GM12878 (cell line): ENCODE data around the gene BPIFA3. TPM values are rescaled to one million over a fixed set of nuclear protein-coding genes. Genes with fewer than 3 reads are reported as not detected.

ENCODE experiments used
- ATAC-seq: fragments of 200-7000 bp; cut with Tn5 transposase; 3 replicates; pipeline ENCODE4 v1.9.1; 2020; ENCODE audit warnings: mild to moderate bottlenecking, moderate library complexity
- BruUV-seq: library from RNA; stranded (reverse); fragments of 400-500 nt; replicated peaks from 2 replicates; lab custom pipeline; 2021; lab: Mats Ljungman, UMichigan
- CTCF ChIA-PET: fragments of 300-600 bp; sonication (Branson Sonifier 250); formaldehyde crosslinking; extraction: SDS; loops from one replicate; lab custom pipeline; 2021; ENCODE audit warnings: inconsistent platforms; lab: Yijun Ruan, JAX
- POLR2A ChIA-PET: fragments of 350-600 bp; formaldehyde crosslinking; extraction: SDS; loops from one replicate; lab custom pipeline; 2021; ENCODE audit warnings: inconsistent platforms; lab: Charles Lee
- RAD21 ChIA-PET: fragments of 300-600 bp; sonication (Branson Sonifier 250); formaldehyde crosslinking; loops from one replicate; lab custom pipeline; 2023; ENCODE audit warnings: antibody characterized with exemption; ENCODE audit not compliant: unreplicated experiment; lab: Charles Lee
- SMC1A ChIA-PET: fragments of 300-600 bp; sonication (Branson Sonifier 250); formaldehyde crosslinking; loops from one replicate; lab custom pipeline; 2023; ENCODE audit not compliant: unreplicated experiment, uncharacterized antibody; lab: Charles Lee
- DNase-seq: peaks from one replicate; pipeline ENCODE4 v3.0.0-alpha.2; 2011; ENCODE audit warnings: low read depth, low spot score
- FAIRE-seq: peaks from 3 replicates; lab custom pipeline; 2011; peaks lifted over from hg19 to GRCh38; lab: Jason Lieb, UNC
- H2AFZ ChIP-seq: 2 replicates; pipeline ENCODE4 v1.6.0; 2011; ENCODE audit warnings: low read depth, low read length, control low read depth; ENCODE audit not compliant: control insufficient read depth
- H3K27ac ChIP-seq: 2 replicates; pipeline ENCODE4 v1.5.1; 2011; ENCODE audit warnings: control low read depth; ENCODE audit not compliant: control insufficient read depth, insufficient read depth
- H3K27me3 ChIP-seq, 2 experiments: replicated peaks in 1 of 2; 2 replicates each; pipeline versions ENCODE4 v1.6.0 to v1.6.1; 2011; ENCODE audit warnings: low read length in 1 of 2; ENCODE audit not compliant: control insufficient read depth in 2 of 2, insufficient read depth in 2 of 2
- H3K36me3 ChIP-seq, 2 experiments: 2 replicates each; pipeline ENCODE4 v1.5.1; 2011; ENCODE audit warnings: low read length in 1 of 2; ENCODE audit not compliant: control insufficient read depth in 2 of 2, insufficient read depth in 2 of 2
- H3K4me1 ChIP-seq: 2 replicates; pipeline ENCODE4 v1.6.1; 2011; ENCODE audit warnings: mild to moderate bottlenecking, low read length, moderate library complexity, mixed read lengths; ENCODE audit not compliant: control insufficient read depth, insufficient read depth
- H3K4me2 ChIP-seq: 2 replicates; pipeline ENCODE4 v1.6.0; 2011; ENCODE audit warnings: control low read depth; ENCODE audit not compliant: control insufficient read depth, insufficient read depth
- H3K4me3 ChIP-seq: fragments of 200-600 bp; sonication (generic); 2 replicates; pipeline ENCODE4 v1.5.1; 2016
- H3K79me2 ChIP-seq: 2 replicates; pipeline ENCODE4 v1.6.0; 2011; ENCODE audit warnings: low read length; ENCODE audit not compliant: control insufficient read depth, insufficient read depth
- H3K9ac ChIP-seq: 2 replicates; pipeline ENCODE4 v1.8.0; 2011; ENCODE audit warnings: low read length, control low read depth, mixed read lengths; ENCODE audit not compliant: control insufficient read depth, insufficient read depth
- H3K9me3 ChIP-seq: replicated peaks from 3 replicates; pipeline ENCODE4 v1.5.1; 2011; ENCODE audit warnings: mild to moderate bottlenecking, low read length; ENCODE audit not compliant: control insufficient read depth, insufficient read depth
- H4K20me1 ChIP-seq: 2 replicates; pipeline ENCODE4 v1.6.0; 2011; ENCODE audit not compliant: control insufficient read depth, insufficient read depth
- ASH2L ChIP-seq: fragments of 300-600, 200-600 bp; sonication (generic); IDR thresholded peaks from 2 replicates; pipeline ENCODE4 v1.6.1; 2017; ENCODE audit warnings: low read depth, mild to moderate bottlenecking, borderline replicate concordance
- EED ChIP-seq: sonication (generic); IDR thresholded peaks from 2 replicates; pipeline ENCODE4 v1.6.1; 2016; ENCODE audit warnings: antibody characterized with exemption, low read depth
- FOS ChIP-seq: IDR thresholded peaks from 3 replicates; pipeline ENCODE4 v1.6.1; 2011; ENCODE audit warnings: borderline replicate concordance; ENCODE audit not compliant: insufficient read length; ENCODE audit errors: extremely low read depth
- FOXK2 ChIP-seq: fragments of 450-650 bp; IDR thresholded peaks from 2 replicates; pipeline ENCODE4 v1.6.1; 2017; ENCODE audit warnings: mild to moderate bottlenecking, moderate library complexity
- HDAC6 ChIP-seq: fragments of 200-600 bp; sonication (generic); IDR thresholded peaks from one replicate; pipeline ENCODE4 v1.8.0; 2017; ENCODE audit warnings: antibody characterized with exemption; ENCODE audit not compliant: unreplicated experiment
- MXI1 ChIP-seq: fragments of 150-350 bp; IDR thresholded peaks from 2 replicates; pipeline ENCODE4 v1.6.1; 2011; ENCODE audit warnings: low read depth, mild to moderate bottlenecking, inconsistent platforms, low read length, improper control_type of control experiment
- SP1 ChIP-seq: IDR thresholded peaks from one replicate; pipeline ENCODE4 v1.6.1; 2011; ENCODE audit warnings: low read depth, low read length
- ZSCAN29 ChIP-seq: fragments of 450-650 bp; IDR thresholded peaks from 2 replicates; pipeline ENCODE4 v1.6.1; 2017; ENCODE audit warnings: mild to moderate bottlenecking, moderate library complexity
- WGBS: methylation state at CpG from one replicate; pipeline ENCODE4 v1.1.6; 2016; ENCODE audit warnings: low lambda C conversion rate; ENCODE audit not compliant: insufficient replicate concordance, insufficient coverage; ENCODE audit errors: missing lambda C conversion rate; 5-methylcytosine and 5-hydroxymethylcytosine counted together
- in situ Hi-C: fragments of 300-500 bp; cut with MboI; formaldehyde crosslinking; loops from 9 replicates; pipeline ENCODE4 v1.14.3; 2018; ENCODE audit warnings: mixed read lengths
- intact Hi-C: fragments of 100-400 bp; cut with micrococcal nuclease; formaldehyde crosslinking; loops from one replicate; pipeline ENCODE4 v1.14.2; 2022; ENCODE audit not compliant: unreplicated experiment
- polyA plus RNA-seq, 11 experiments: library from polyadenylated mRNA; depleted of rRNA in 4 of 11; unstranded in 6 of 11; stranded (reverse) in 5 of 11; fragments of >200 nt; fragmentation: Nextera tagmentation in 4 of 11; fragmentation: Illumina TruSeq in 1 of 11; extraction: Ambion mirVana in 4 of 11; extraction: Trizol in 1 of 11; gene quantifications; 1 replicate in 1 of 11; 2 replicates in 10 of 11; pipeline versions ENCODE4 v1.2.1 to v1.2.3, GENCODE V29; 2011 to 2016; ENCODE audit warnings: inconsistent platforms in 2 of 11, missing spikeins in 2 of 11, low read depth in 1 of 11
- total RNA-seq, 4 experiments: library from RNA; depleted of rRNA in 3 of 4; stranded (reverse); fragments of >200 nt in 3 of 4; fragmentation: Illumina TruSeq in 1 of 4; extraction: Trizol in 1 of 4; gene quantifications; 2 replicates each; pipeline versions ENCODE4 v1.2.1 to v1.2.3, GENCODE V29; 2013 to 2021
- TF ChIP-seq, protein P1 (sequence below): fragments of 150-350 bp; IDR thresholded peaks from 2 replicates; pipeline ENCODE4 v1.6.1; 2016; ENCODE audit warnings: low read depth, low read length

BPIFA3 gene
- total and polyA plus RNA-seq, 10 of the 15 experiments (the other 5 are each of a cell fraction or from before 2014, with no cell fraction given) = not detected

DNA sequence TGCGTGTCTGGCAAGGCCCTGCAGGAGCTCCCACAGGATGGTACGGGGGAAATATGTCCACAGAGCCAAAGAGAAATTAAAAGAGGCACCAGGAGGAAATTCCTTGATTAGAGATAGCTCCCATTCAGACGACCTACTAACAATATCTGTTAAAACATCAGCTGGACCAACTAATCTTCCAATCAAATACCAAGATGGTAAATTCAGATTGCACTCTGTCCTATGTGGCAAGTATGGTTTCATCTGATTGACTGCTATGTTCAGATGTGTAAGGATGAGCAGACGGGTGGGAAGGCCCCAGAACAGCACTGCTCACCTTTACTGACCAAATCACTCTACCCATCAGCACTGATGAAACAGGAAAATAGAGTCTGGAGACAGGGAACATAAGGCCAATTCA lies 29.7 kb upstream of the BPIFA3 start:
- Histone ChIP-seq H3K27me3 (no peaks in the 10 kb centered on the region), H3K27ac (no peak overlapping the region), H3K36me3 (no peaks in the 10 kb centered on the region), H2AFZ (no peak overlapping the region), H3K4me1 (no peaks in the 10 kb centered on the region), H3K4me3 (no peak overlapping the region), H3K79me2 (no peaks in the 10 kb centered on the region), H4K20me1 (no peaks in the 10 kb centered on the region), H3K4me2 (no peak overlapping the region), H3K9ac (no peak overlapping the region)
- intact Hi-C loops = no loop called here
- DNase-seq = no peak
- POLR2A ChIA-PET = no interaction called here
- WGBS = 3% methylated on average over 4 of the region's 4 CpGs
- no peak for FAIRE-seq
- CTCF ChIA-PET = no interaction called here
- no TSS peak for BruUV-seq
- RAD21 ChIA-PET = no interaction called here
- no peak for ATAC-seq
- TF ChIP-seq HDAC6 (no peak), MXI1 (no peak), EED (no peak), ASH2L (no peak), SP1 (no peak), FOS (no peak), FOXK2 (no peak), ZSCAN29 (no peak)
- TF ChIP-seq, protein P1, sequence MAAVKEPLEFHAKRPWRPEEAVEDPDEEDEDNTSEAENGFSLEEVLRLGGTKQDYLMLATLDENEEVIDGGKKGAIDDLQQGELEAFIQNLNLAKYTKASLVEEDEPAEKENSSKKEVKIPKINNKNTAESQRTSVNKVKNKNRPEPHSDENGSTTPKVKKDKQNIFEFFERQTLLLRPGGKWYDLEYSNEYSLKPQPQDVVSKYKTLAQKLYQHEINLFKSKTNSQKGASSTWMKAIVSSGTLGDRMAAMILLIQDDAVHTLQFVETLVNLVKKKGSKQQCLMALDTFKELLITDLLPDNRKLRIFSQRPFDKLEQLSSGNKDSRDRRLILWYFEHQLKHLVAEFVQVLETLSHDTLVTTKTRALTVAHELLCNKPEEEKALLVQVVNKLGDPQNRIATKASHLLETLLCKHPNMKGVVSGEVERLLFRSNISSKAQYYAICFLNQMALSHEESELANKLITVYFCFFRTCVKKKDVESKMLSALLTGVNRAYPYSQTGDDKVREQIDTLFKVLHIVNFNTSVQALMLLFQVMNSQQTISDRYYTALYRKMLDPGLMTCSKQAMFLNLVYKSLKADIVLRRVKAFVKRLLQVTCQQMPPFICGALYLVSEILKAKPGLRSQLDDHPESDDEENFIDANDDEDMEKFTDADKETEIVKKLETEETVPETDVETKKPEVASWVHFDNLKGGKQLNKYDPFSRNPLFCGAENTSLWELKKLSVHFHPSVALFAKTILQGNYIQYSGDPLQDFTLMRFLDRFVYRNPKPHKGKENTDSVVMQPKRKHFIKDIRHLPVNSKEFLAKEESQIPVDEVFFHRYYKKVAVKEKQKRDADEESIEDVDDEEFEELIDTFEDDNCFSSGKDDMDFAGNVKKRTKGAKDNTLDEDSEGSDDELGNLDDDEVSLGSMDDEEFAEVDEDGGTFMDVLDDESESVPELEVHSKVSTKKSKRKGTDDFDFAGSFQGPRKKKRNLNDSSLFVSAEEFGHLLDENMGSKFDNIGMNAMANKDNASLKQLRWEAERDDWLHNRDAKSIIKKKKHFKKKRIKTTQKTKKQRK = no peak
- TF ChIP-seq, all 136 proteins: peak for 0
- H3K9me3 ChIP-seq = peaks cover 2% of the 10 kb centered on the region; the same call in 1 of the 3 replicates
- in situ Hi-C loops = no loop called here
- SMC1A ChIA-PET = no interaction called here
